Measurements from ENCODE around the gene PLCL1.
"Not testable (repeated sequence)": the region's sequence is repeated elsewhere in the genome, so short reads cannot be mapped to it uniquely, and the experiment has no call there.

PLCL1 gene

DNA sequence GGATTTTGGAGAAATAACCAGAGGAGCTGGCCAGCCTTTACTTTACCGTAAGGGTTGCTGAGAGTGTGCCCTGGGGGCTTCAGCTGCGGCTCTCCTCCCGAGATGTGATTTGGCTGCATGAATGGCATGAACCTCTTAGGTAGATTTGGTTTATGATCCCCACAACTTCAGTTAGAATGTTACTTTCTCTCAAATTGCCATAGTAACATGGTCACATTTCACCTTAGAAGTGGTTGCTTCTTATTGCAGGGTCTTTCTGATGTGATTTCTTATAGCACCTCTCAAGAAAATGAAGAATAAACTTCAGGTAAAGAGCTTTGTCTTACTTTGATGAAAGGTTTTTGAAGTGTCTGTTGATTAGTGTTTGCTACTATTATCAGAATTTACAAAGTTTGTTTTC lies 5.6 kb downstream of the PLCL1 start:
- no peak for DNase-seq (ENCODE audit: low read depth)

DNA sequence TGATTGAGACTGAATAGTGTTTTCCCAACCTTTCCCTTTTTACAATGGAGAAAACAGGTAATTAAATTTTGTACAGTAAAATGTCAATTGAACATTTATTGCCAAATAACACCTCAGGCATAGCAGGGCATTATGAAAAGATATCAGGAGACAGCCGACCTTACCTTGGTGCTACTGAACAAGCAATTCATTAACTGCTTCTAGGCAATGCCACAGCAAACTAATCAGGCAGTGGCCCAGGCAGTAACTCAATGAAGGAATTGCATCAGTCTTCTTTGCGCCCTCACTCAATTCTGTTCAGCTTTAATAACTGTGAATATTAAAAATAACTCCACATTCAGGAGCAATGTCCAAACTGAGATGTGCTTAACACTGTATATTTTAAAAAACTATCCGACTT lies 6.1 kb downstream of the PLCL1 start:
- no peak for DNase-seq (ENCODE audit: low read depth)

DNA sequence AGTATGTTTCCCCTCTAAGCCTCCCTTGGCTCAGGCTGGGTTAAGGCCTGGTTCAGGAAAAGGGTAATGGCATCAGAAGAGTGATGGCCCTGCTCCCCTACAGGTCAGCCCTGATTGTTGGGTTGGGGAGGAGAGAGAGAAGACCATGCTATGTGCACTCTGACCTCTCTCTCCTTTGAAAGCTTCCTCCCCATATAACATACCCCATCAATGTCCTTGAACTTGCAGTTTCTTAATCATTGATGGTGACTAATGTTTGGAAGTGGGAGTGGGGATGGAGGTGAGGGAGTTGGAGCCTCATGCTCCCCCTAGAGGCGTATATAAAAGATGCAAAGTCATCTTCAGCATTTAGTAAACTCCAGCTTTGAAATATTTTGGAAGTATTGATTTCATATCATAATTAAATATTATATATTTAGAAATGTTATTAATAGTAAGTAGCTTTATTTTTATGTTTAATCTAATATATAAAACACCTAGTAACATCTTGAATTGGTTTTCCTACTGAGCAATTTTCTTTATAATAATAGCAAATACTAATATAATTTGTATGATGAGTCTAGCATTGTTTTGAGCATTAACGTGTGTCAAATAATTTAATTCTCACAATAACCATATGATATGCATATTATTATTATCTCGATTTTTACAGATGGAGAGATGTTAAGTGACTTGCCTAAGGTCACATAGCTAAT lies 8.8 kb downstream of the PLCL1 start:
- DNase-seq (ENCODE audit: low read depth) = no peak

DNA sequence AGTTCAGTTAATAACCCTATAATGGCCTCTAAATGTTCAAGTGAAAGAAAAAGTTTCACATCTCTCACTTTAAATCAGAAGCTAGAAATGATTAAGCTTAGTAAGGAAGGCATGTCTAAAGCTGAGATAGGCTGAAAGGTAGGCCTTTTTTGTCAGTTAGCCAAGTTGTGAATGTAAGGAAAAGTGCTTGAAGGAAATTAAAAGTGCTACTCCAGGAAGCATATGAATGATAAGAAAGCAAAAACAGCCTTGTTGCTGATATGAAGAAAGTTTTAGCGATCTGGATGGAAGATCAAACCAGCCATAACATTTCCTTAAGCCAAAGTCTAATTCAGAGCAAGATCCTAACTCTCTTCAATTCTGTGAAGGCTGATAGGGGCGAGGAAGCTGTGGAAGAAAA lies 10.1 kb downstream of the PLCL1 start:
- no peak for DNase-seq (ENCODE audit: low read depth)

DNA sequence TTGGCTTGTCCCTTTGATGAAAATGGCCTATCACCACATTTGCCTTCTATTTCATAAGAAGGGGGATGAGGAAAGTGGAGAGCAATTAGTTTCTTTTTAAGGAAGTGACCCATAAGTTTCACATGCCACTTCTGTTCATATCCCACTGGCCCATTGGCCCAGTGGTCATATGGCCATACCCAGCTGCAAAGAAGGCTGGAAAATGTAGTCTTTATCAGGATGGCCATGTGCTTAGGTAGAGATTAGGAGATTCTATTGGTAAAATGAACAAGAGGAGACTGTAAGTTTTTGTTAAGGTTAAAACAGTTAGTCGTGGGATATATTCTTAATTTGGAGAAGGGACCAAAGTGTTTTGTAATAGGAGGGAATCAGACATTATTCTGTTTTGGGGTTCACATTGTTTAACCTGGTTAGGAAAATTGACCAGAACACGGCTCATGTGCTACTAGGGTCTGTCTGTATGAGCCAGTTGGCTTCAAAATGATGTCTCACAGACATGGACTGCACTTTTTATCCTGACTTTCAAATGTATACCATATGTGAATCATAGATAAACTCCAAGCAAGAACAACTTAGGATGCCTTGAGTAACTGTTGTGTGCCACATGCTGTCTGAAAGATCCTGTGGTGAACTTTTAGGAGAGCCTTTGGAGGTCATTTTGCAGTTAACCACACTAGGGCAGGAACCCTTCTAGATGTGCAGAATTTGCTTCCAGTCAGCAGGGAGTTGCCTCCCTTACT lies 17.3 kb downstream of the PLCL1 start:
- DNase-seq (ENCODE audit: low read depth) = no peak

DNA sequence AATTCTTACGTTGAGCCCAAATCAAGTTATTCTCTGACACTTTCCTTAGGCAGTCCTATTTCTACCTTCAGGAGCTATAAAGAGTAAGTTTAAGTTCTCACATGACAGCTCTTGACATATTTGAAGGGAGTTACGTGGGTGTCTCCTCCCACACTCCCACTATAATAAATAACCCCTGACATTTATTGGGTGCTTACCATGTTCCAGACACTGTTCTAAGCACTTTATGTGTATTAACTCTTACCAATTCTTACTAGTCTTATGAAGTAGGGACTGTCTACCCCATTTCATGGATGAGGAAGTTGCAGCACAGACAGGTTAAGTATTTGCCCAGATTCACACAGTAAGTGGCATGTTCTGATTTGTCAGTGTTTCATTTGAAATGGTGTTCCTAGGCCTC lies 17.9 kb downstream of the PLCL1 start:
- no peak for DNase-seq (ENCODE audit: low read depth)

DNA sequence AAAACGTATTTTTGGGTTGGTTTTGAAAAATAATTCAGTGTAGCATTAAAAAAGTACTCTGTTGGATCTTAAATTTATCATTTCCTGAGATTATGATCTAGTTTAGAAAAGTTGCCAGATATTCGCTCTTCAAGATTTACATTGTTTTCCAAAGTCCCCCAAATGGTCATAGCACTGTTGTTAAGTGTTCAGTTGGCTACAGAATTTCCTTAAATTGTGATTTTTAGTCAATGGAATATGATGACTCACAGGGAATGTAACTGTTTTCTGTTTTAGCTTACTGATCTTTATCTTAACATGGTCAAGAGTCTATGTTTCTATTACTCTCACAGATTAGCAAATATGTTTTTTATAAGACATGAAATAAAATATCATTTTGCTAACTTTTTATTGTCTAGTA lies 23.2 kb downstream of the PLCL1 start:
- DNase-seq (ENCODE audit: low read depth) = no peak

DNA sequence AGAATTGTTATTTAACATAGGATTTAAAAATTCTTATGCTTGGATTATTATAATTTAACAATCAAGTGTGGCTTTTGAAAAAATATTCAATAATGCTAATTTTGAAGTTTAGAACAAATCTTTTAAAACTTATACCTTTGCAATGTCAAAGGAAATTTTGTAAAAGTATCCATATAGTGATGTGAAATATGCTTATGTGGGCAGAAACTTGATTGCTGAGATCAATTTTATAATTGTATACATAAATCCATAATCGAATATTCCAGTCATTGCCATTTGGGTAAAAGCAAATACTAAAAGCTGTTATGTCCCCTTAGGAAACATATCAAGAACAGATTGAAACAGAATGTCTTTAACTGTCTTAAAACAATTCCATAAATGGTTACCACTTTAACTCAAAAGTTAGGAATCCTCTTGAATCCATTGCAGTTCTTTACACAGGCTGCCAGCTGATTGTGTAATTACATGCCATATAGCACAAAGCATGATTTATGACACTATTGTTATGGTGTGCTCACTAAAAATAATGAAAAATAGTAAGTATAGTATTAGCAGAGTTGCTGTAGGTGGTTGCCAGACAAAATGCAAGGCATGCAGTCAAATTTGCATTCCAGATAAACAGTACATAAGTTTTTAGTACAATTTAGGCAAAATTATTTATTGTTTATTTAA lies 24.2 kb downstream of the PLCL1 start:
- DNase-seq (ENCODE audit: low read depth) = no peak

DNA sequence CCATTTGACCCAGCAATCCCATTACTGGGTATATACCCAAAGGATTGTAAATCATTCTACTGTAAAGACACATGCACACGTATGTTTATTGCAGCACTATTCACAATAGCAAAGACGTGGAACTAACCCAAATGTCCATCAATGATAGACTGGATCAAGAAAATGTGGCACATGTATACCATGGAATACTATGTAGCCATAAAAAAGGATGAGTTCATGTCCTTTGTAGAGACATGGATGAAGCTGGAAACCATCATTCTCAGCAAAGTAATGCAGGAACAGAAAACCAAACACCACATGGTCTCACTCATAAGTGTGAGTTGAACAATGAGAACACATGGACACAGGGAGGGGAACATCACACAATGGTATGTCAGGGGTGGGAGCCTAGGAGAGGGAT lies 30.4 kb downstream of the PLCL1 start:
- not testable (repeated sequence) for DNase-seq (ENCODE audit: low read depth)

DNA sequence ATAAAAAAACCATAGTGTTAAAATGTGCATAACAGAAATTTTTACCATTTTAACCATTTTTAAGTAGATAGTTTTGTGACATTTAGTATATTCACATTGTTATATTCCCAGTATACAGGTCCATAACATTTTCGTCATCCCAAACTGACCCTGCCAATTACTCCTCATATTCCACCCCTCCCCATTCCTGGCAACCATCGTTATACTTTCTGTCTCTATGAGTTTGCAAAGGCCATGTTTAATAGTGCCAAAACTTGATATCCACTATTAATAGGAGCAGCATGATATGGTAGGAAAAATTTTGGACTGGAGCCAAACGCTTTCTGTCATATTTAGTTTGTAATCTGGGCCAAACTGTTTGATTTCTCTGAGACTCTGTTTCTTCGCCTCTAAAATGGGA lies 30.9 kb downstream of the PLCL1 start:
- no peak for DNase-seq (ENCODE audit: low read depth)

DNA sequence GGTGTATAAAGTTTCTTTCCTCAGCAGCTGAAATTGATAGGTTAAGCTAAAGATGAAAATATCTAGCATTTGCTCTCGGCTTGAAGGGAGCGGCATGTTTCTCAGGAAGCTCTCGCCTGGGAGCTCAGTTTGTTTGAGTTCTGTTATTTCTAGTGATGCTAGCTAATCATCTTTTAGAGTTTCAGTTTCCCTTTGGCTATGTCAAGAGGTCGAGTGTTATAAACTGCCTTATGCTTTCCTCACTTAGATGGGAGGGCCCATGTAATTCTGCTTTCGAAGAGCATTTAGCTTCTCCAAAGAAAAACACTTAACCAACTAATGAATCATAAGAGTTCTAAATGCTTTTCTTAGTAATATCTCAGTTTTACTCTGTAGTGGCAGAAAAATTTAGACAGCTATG lies 33.6 kb downstream of the PLCL1 start:
- no peak for DNase-seq (ENCODE audit: low read depth)

DNA sequence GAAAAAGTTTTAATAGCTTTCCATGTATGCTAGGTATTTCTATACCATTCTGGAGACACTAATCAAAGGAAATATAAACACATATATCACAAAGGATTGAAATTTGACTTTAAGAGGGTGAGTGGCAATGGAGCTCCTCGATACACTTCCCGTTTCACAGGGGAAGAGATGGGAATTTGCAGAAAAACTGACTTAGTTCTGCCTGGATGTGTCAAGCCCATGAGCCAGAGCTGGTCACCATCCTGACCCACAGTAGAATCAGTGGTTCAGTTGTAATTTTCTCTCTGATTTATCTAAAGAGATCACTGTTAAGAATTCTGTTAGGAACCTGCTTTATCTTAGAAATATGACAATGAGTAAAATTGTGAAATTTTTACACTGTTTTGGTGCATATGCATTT lies 34.2 kb downstream of the PLCL1 start:
- no peak for DNase-seq (ENCODE audit: low read depth)

DNA sequence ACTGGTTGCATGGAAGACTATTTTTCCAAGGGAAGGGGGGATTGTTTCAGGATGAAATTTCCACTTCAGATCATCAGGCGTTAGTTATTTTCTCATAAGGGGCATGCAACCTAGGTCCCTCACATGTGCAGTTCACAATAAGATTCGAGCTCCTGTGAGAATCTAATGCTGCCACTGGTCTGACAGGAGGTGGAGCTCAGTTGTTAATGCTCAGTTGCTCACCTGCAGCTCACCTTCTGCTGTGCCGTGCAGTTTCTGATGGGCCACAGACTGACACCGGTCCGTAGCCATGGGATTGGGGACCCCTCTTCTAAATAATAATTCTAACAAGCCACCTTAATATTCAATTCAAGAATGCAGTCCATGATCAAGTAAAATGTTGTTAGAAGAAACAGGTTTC lies 34.9 kb downstream of the PLCL1 start:
- no peak for DNase-seq (ENCODE audit: low read depth)

DNA sequence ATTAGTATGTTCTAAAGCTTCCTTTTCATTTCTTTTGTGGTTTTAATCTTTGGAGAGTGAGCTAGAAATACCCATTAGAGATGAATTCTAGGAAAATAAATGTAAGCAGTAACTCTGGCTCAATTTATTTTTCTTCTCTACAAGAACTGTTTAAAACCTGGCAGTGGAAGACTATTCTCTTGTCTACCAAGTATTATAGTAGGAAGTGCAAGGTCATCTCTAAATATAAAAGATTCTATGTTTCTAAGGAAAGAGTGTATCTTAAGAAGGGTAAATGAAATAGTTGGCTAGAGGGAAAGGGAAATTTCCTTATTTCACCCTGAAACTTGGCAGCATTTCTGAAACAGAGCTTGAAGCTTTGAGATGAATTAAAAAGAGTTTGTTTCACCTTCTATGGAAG lies 35.5 kb downstream of the PLCL1 start:
- no peak for DNase-seq (ENCODE audit: low read depth)

DNA sequence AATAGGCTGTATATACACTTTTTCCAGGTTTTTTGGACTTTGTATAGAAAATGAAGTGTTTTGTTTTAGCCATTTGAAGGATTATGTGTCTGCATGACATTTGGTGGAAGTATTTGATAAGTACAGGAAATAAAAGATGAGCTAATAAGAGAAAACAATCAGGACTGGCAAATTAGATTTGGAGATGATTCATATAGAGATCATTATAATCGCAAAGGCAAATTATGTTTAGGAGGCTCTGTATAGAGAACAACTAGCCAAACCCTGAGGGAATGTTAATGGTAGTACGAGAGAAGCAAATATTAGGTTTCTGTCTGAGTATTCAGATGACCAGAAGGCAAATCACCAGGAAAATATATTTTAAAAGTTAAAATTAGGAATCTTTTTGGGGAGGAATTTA lies 41.7 kb downstream of the PLCL1 start:
- no peak for DNase-seq (ENCODE audit: low read depth)

DNA sequence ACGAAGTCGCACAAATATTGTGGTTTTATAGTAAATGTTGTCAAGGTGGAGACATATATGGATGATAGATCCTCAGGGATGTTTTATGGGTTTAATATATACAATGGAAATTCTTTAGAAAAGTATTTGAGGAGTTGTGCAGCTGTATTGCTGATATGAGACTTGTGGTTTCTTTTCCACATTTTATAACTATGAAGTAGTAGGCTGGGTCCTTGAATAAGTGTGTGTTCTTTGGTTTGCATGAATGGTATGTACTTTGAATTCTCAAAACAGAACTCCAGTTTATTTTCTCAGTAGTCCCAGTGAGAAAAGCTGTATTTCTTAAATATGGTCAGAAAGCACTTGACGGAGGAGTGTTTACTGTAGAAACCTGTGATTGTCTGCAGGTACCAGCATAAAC lies 42.4 kb downstream of the PLCL1 start:
- no peak for DNase-seq (ENCODE audit: low read depth)

DNA sequence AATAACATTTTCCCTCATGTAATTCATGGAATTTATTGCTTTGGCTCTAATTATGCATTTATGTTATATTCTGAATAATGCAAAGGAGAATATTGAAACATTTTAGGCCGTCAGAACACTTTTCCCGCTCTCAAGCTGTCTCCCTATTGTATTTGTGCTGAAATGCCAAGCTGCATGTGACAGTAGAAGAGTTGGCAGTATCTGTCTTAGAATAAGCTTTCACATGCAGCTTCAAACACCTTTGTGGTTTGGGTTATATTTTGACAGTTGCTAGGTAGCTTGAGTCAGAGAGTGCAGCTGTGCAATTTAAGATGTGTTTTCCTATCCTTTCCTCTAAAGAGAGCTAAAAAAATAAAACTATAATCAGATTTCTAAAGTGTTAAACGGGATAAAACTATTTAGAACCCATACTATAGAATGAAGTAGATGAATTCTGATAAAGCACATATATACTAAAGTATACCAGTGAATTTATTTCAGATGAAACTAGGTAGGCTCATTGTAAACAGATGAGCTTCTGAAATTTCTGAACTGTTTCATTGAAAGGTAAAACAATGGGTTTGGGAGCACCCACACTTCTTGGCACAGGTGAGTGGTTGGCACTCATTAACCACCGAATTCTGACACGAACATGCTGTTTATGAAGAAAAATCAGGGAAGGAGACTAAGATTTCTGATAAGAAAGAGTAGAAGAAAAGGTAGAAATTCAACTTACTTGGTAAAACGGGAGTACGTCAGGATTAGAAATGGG lies 43.4 kb downstream of the PLCL1 start:
- no peak for DNase-seq (ENCODE audit: low read depth)

DNA sequence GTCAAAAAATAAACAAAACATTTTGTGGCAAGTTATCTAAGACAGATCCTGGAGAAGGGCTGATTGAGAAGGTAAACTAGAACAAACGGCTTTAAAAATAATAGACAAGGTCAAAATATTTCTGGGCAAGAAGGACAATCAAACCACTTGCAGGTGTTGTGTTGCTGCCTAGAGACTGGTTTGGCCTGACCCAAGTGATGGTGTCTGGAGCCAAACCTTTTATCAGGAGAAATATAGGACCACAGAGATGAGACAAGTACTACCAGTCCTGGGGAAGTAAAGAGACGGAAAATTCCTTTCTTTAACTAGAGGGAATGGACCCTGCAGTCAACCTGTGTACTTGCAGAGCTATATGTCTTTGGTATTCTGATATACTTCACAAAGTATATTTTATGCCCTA lies 44.2 kb downstream of the PLCL1 start:
- no peak for DNase-seq (ENCODE audit: low read depth)

DNA sequence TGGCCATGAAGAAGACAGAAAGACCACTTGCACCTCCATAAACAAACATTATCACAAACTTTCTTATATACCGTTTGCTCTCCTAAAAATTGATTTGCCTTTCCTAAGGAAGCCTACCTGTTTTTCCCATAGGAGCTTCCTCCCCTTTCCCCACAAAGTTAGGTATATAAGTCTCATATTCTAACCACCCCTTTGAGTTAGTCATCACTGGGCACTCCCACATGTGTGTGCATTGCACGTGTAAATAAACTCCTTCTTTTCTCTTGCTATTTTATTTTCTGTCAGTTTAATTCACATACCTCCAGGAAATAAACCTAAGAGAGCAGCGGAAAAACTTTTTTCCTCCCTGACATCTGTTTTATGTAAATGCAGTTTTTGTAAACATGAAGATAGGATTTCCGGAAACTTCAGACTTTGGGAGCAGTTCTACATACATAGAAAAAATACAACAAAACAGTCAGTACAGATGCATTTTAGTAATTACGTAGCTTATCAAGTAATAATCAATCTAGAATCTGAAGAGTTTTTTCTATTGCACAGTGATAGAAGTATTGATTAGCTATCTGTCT lies 46.6 kb downstream of the PLCL1 start:
- no peak for DNase-seq (ENCODE audit: low read depth)

DNA sequence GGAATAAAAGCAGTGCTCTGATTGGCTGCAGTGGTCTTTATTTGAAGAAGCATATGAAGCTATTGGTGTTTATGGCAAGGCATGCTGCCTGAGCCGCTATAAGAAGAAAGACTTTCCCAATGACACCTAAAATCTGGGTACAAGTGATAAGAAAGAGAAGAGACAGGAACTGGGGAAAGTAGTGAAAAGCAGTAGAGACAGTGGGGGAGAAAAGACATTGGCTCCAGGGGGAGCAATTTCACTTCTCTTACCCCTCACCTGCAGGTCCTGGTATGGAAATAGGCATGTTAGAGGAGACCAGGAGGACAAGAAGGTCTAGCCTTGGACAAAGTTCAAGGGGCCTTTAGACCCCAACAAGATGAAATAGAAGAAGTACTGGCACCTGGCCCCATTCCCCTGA lies 47.1 kb downstream of the PLCL1 start:
- DNase-seq (ENCODE audit: low read depth) = no peak

DNA sequence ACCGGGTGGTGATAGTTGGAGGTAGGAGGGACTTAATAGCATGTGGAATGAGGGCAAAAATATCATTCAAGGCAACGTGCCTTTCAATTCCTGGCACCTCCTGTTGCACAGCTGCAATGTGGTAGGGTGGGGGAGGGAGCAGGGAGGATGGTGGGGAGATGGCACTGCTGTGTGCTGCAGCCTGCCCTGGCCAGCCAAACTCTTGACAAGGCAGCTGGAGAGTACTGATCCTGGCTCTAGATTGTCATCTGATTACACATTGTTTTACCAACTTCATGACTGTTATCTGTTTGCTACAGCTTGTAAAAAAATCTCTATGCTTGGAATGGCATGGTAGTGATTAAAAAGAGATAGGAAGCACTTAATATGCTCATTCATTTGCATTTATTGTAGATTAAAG lies 47.7 kb downstream of the PLCL1 start:
- no peak for DNase-seq (ENCODE audit: low read depth)

DNA sequence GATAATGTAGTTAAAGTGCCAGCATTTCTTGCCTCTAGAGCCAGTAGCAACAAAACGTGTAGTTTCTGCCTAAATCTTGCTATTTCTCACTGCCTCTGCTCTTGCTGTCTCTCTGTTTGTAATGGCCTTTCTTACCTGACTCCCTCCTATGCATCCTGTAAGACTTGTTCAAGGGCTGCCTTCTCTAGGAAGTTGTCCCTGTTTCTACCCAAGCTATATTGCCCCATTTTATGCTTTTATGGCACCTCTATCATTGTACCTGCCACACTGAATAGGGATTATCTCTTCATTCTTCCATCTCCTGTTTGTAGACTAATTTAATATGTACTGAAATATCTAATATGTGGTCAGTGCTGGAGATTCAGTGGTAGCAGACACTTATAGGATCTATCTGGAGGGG lies 49.2 kb downstream of the PLCL1 start:
- DNase-seq (ENCODE audit: low read depth) = no peak

All from activated T-cell treated with anti-CD3 and anti-CD28 coated beads for 48 hours (primary cell).